RWPE1 (cell line): Measurements from ENCODE around the gene SLC6A18.

Source experiments
- CTCF ChIA-PET: fragments of 350-600 bp; sonication (Branson Sonifier 250); formaldehyde crosslinking; extraction: SDS; loops from one replicate; lab custom pipeline; 2021; lab: Yijun Ruan, JAX
- POLR2A ChIA-PET: fragments of 400-600 bp; formaldehyde crosslinking; extraction: SDS; loops from one replicate; lab custom pipeline; 2020; ENCODE audit warnings: antibody characterized with exemption; ENCODE audit not compliant: low non-redundant PET; lab: Yijun Ruan, JAX
- DNase-seq: peaks from one replicate; pipeline ENCODE4 v3.0.0; 2012; ENCODE audit warnings: low spot score
- H3K27ac ChIP-seq: fragments of 450-650 bp; 2 replicates; pipeline ENCODE4 v1.5.1; 2017
- TF ChIP-seq, protein P1 (sequence below): fragments of 450-650 bp; conservative IDR thresholded peaks from 2 replicates; pipeline ENCODE4 v1.5.1; 2017; ENCODE audit warnings: low read depth, mild to moderate bottlenecking

Gene SLC6A18

DNA sequence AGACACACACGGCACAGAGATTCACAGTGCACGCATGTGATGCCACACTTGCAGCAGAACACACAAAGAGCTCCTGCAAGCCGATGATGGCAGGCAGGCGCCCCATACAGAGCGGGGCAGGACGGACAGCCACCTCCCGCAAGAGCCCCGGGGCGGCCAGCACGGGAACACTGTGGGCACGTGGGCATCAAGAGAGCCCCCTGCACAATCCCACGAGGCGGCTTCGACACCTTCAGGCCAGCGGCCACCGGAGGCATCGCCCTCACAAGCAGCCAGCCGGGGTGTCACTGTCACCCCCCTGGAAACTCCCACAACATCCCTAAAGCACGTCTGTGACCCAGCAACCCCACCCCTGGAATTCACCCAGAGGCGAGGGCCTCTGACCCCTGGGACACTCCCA, 51.7 kb downstream of the SLC6A18 start:
- TF ChIP-seq, protein P1, sequence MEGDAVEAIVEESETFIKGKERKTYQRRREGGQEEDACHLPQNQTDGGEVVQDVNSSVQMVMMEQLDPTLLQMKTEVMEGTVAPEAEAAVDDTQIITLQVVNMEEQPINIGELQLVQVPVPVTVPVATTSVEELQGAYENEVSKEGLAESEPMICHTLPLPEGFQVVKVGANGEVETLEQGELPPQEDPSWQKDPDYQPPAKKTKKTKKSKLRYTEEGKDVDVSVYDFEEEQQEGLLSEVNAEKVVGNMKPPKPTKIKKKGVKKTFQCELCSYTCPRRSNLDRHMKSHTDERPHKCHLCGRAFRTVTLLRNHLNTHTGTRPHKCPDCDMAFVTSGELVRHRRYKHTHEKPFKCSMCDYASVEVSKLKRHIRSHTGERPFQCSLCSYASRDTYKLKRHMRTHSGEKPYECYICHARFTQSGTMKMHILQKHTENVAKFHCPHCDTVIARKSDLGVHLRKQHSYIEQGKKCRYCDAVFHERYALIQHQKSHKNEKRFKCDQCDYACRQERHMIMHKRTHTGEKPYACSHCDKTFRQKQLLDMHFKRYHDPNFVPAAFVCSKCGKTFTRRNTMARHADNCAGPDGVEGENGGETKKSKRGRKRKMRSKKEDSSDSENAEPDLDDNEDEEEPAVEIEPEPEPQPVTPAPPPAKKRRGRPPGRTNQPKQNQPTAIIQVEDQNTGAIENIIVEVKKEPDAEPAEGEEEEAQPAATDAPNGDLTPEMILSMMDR, result no peak

DNA sequence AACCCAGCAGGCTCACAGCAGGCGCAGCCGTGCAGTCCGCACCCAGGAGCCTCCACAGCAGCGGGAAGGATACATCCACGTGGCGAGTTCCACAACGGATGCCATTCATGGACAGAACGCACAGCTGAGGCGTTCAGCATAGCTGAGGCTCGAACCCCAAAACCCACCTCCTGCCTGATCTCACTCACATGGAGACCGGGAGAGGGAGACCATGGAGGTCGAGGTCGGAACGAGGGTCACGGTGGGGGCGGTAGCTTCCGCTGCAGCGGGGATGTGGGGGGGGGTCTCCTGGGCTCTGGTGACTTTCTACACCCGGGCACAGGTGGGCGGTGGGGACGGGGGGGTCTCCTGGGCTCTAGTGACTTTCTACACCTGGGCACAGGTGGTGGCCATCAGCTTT, 52.1 kb downstream of the SLC6A18 start:
- DNase-seq, result no peak
- ChIA-PET POLR2A (no interaction called here), CTCF (no interaction called here)
- H3K27ac ChIP-seq, result no peak overlapping the region
- TF ChIP-seq, protein P1, result no peak

More for the DNA sequence above, 51.7 kb downstream of the SLC6A18 start:
- ChIA-PET CTCF (no interaction called here), POLR2A (no interaction called here)
- DNase-seq, result no peak
- no peak overlapping the region for H3K27ac ChIP-seq

DNA sequence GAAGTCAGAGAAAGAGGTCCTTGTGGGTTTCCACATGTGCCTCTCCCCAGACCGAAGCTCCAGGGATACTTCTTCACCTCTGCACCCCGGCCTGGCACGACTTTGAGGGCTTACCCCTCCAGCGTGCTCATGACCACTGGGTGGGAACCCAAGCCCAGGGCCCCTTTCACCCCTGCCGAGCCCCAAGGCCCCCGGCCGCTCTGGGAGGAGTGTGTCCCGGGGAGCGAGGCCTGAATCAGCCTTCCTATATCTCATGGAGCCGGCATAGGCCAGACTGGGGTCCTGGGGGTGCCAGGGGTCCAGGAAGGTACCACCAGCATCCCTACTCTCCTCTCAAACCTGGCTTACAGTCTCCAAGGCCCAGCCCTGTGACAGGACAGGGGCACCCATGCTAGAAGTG, 52.6 kb downstream of the SLC6A18 start:
- ChIA-PET CTCF (no interaction called here), POLR2A (no interaction called here)
- no peak overlapping the region for H3K27ac ChIP-seq
- DNase-seq, result no peak
- TF ChIP-seq, protein P1, result no peak

DNA sequence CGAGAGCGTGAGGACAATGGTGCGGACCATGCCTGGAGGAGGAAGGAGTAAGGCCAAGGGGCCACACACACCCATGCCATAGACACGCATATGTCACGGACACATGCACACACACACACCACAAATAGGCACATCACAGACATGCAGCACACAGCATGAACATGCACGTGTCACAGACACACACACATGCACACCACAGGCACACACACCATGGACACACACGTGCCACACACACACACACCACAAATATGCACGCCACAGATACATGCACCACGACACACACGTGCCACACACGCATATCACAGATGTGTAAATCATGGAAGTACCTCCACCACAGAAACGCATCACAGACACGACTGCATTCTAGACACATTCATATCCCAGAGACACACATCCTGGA, 53.0 kb downstream of the SLC6A18 start:
- CTCF ChIA-PET, result no interaction called here
- POLR2A ChIA-PET, result no interaction called here
- no peak overlapping the region for H3K27ac ChIP-seq
- no peak for DNase-seq
- TF ChIP-seq, protein P1, result no peak

DNA sequence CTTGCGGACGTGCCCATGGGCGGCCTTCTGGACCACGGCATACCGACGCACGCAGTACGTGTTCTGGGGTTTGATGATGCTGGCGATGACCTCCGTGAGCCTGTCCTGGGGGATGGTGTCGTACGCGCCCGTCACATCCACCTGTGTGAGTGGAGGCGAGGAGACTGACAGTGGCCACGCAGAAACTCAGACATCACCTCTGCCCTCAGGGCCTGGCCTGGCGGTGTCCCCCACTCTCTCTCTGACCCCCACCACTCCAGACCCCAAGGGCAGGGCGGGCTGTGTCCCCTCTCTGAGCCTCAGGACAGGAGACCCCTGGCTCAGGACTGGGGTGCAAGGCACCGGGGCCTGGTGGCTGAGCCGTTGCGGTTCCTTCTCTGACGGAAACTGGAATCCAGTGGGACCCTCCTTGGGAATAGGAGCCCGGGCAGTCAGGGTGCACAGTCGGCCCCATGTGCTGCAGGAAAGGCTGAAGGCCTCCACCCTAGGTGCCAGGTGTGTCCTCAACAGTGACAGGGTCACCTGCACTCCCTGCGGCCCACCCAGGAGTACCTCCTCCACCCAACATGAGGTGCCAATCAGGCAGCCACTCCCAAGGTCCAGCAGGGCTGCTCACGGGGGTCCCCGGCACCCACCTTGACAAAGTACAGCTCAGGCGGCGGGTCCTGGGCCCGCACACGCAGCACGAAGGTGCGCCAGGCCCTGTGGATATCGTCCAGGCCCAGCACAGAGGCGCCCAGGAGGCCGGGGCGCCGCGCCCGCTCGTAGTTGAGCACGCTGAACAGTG, 53.7 kb downstream of the SLC6A18 start:
- DNase-seq, result no peak
- no peak overlapping the region for H3K27ac ChIP-seq
- ChIA-PET POLR2A (no interaction called here), CTCF (no interaction called here)
- TF ChIP-seq, protein P1, result no peak

DNA sequence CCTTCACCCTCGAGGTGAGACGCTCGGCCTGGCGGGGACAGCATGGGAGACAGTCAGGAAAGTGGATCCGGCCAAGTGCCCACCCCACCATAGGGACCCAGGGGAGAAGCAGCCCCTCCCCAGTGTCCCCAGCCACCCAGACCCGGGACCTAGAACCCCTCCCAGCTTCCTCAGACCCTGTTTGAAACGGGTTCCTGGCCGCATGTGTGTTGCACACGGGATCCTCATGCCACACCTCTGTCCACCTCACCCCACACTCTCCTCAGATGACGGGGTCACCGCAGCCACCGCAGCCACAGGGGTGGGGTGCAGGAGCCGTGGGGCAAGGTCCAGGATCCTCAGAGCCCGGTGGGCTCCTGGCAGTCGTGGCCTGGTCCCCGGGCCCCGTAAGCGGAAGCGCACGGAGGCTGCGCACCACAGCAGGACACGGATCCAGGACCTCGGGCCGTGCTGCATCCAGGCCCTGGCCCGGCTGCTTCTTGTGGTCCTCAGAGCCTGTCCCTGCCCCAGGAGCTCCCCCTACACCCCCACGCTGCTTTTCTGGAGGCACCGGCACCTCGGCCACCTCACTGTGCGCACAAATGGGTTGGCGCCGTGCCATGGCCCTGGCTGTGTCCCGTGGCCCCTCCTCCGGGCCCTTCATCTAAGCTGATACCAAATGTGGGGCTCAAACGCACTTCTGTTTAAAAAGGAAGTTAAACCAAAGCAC, 54.4 kb downstream of the SLC6A18 start:
- POLR2A ChIA-PET, result no interaction called here
- TF ChIP-seq, protein P1, result no peak
- DNase-seq, result no peak
- CTCF ChIA-PET, result no interaction called here
- no peak overlapping the region for H3K27ac ChIP-seq
